ENCODE data around the gene CBX6.

The CBX6 gene

DNA sequence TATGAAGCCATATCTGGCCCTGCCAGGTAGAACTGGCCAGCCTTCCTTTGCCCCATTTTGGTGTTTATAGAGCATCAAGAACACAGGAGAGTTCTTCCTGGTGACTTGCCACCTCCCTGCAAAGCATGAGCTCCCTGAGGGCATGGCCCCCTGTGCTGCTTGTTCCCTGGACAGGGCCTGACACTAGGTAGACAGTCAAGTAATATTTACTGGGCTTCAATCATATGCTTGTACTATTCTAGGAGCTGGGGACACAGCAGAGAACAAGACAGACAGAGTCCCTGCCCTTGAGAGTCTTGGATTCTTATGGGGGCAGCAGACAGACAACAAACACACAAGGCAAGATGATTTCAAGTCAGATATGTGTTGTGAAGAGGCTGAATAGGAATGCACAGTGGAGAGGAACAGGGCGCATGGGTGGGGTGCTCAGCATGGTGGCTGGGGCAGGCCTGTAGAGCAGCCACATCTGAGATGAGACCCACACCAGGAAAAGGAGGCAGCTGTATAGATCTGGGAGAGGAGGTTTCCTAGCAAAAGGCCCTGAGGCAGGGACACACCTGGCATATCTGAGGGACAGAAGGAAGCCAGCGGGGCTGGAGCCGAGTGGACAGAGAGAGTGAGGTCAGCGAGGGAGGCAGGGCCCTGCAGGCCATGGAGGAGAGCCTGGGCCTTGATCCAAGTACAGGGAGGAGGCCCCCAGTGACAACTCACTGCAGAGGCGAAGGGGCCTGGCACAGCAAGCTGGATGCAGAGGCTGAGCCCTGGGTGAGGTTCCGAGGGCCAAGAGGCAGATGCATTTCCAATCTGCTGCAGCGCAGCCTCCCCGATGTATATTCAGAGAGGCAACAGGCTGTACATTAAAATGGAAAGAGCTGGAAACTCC, 10.2 kb upstream of the CBX6 start:
- no peak for TF ChIP-seq POLR2AphosphoS5 (IDR thresholded peaks at IDR 0.05; ENCODE audit: low read depth, low read length)
- no peak for TF ChIP-seq TAF1 (IDR thresholded peaks at IDR 0.05; ENCODE audit: borderline replicate concordance, insufficient read depth, low read length)
- TF ChIP-seq FOXP2 (optimal IDR thresholded peaks at IDR 0.05; ENCODE audit: borderline replicate concordance, extremely low read depth, extremely low read length, insufficient read depth), result no peak
- TF ChIP-seq, protein P1, sequence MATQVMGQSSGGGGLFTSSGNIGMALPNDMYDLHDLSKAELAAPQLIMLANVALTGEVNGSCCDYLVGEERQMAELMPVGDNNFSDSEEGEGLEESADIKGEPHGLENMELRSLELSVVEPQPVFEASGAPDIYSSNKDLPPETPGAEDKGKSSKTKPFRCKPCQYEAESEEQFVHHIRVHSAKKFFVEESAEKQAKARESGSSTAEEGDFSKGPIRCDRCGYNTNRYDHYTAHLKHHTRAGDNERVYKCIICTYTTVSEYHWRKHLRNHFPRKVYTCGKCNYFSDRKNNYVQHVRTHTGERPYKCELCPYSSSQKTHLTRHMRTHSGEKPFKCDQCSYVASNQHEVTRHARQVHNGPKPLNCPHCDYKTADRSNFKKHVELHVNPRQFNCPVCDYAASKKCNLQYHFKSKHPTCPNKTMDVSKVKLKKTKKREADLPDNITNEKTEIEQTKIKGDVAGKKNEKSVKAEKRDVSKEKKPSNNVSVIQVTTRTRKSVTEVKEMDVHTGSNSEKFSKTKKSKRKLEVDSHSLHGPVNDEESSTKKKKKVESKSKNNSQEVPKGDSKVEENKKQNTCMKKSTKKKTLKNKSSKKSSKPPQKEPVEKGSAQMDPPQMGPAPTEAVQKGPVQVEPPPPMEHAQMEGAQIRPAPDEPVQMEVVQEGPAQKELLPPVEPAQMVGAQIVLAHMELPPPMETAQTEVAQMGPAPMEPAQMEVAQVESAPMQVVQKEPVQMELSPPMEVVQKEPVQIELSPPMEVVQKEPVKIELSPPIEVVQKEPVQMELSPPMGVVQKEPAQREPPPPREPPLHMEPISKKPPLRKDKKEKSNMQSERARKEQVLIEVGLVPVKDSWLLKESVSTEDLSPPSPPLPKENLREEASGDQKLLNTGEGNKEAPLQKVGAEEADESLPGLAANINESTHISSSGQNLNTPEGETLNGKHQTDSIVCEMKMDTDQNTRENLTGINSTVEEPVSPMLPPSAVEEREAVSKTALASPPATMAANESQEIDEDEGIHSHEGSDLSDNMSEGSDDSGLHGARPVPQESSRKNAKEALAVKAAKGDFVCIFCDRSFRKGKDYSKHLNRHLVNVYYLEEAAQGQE (IDR thresholded peaks at IDR 0.05; ENCODE audit: insufficient read depth in 1 of 2, low read depth in 2 of 2, low read length in 2 of 2), result no peak
- TF ChIP-seq SIN3A (IDR thresholded peaks at IDR 0.05; ENCODE audit: borderline replicate concordance, insufficient read depth, low read length), result no peak

DNA sequence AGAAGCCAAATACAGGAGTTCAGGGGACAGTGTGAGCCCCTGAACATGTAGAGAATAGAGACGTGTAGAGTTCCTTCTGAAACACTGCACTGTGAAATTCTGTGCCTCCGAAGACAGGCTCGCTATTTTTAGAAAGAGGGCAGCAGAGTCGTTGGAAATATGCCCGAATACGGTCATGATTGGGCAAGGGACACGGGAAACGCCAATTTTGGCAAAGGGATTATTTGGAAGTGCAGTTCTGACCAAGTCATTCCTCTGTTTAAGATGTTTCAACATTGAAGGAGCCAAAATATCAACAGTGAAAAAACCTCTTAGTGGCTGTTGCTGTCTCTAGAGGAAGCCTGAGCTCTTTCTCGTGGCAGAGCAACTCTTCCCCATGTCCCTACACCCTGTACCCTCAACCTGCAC, 9.5 kb upstream of the CBX6 start:
- TF ChIP-seq SIN3A (IDR thresholded peaks at IDR 0.05; ENCODE audit: borderline replicate concordance, insufficient read depth, low read length) (no peak), TAF1 (IDR thresholded peaks at IDR 0.05; ENCODE audit: borderline replicate concordance, insufficient read depth, low read length) (no peak), FOXP2 (optimal IDR thresholded peaks at IDR 0.05; ENCODE audit: borderline replicate concordance, extremely low read depth, extremely low read length, insufficient read depth) (no peak), POLR2AphosphoS5 (IDR thresholded peaks at IDR 0.05; ENCODE audit: low read depth, low read length) (no peak)
- TF ChIP-seq, protein P1 (IDR thresholded peaks at IDR 0.05; ENCODE audit: insufficient read depth in 1 of 2, low read depth in 2 of 2, low read length in 2 of 2), result no peak

DNA sequence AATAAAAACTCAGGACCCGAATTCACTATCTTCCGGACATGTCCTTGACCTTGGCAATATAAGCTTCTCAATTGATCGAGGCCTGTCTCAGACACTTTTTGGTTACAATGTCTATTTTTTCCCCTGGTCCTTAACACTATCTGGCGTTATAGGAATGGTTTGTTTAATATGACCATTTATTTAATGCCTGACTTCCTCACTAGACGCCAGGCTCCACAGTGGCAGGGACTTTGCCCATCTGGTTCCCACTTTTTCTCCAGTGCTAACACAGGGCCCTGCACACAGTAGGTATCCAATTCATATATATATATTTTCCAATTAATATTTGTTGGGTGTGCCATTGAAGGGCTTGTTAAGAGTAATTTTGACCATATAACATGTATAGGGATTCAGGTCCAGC, 7.9 kb upstream of the CBX6 start:
- TF ChIP-seq FOXP2 (optimal IDR thresholded peaks at IDR 0.05; ENCODE audit: borderline replicate concordance, extremely low read depth, extremely low read length, insufficient read depth), result no peak
- TF ChIP-seq, protein P1 (IDR thresholded peaks at IDR 0.05; ENCODE audit: insufficient read depth in 1 of 2, low read depth in 2 of 2, low read length in 2 of 2), result no peak
- TF ChIP-seq TAF1 (IDR thresholded peaks at IDR 0.05; ENCODE audit: borderline replicate concordance, insufficient read depth, low read length), result no peak
- TF ChIP-seq SIN3A (IDR thresholded peaks at IDR 0.05; ENCODE audit: borderline replicate concordance, insufficient read depth, low read length), result no peak

DNA sequence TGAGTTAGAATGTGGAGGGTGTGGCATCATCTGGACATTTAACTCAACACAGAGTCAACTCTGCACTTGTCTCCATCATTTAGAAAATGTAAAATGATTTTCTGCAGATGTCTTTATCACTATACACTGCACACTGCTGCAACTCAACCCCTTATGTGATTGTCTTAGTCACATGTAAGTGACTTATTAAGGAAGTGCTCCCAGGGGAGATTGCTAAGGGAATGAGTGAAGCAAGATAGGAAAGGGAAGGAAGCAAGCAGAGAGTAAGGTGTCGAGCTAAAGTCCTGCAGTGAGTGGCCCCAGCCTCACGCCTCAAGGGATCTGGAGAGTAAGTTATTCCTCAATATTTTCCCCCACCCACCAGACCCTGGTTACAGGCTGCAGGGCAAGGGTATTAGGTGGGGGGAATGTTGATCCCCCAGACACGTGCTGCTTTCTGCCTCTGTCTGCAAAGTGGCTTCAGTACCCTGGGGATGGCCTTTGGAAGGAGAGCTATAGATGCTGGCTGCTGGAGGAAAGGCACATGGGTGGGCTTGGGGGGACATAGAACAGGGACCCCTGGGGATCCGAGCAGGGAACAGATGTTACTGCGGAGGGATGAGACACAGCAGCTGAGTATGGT, 7.2 kb upstream of the CBX6 start:
- TF ChIP-seq TAF1 (IDR thresholded peaks at IDR 0.05; ENCODE audit: borderline replicate concordance, insufficient read depth, low read length) (no peak), POLR2AphosphoS5 (IDR thresholded peaks at IDR 0.05; ENCODE audit: low read depth, low read length) (no peak), FOXP2 (optimal IDR thresholded peaks at IDR 0.05; ENCODE audit: borderline replicate concordance, extremely low read depth, extremely low read length, insufficient read depth) (no peak), SIN3A (IDR thresholded peaks at IDR 0.05; ENCODE audit: borderline replicate concordance, insufficient read depth, low read length) (no peak)
- TF ChIP-seq, protein P1 (IDR thresholded peaks at IDR 0.05; ENCODE audit: insufficient read depth in 1 of 2, low read depth in 2 of 2, low read length in 2 of 2), result no peak

Measured in PFSK-1 (cell line).